Activated CD8-positive, alpha-beta memory T cell treated with anti-CD3 and anti-CD28 coated beads, Interleukin-2, amount 50 U/mL, for 4 hours (primary cell): ENCODE results near the gene HCST.

Experiments used
- DNase-seq: peaks from one replicate; pipeline ENCODE4 v3.0.0-alpha.2; 2020

Gene HCST

DNA sequence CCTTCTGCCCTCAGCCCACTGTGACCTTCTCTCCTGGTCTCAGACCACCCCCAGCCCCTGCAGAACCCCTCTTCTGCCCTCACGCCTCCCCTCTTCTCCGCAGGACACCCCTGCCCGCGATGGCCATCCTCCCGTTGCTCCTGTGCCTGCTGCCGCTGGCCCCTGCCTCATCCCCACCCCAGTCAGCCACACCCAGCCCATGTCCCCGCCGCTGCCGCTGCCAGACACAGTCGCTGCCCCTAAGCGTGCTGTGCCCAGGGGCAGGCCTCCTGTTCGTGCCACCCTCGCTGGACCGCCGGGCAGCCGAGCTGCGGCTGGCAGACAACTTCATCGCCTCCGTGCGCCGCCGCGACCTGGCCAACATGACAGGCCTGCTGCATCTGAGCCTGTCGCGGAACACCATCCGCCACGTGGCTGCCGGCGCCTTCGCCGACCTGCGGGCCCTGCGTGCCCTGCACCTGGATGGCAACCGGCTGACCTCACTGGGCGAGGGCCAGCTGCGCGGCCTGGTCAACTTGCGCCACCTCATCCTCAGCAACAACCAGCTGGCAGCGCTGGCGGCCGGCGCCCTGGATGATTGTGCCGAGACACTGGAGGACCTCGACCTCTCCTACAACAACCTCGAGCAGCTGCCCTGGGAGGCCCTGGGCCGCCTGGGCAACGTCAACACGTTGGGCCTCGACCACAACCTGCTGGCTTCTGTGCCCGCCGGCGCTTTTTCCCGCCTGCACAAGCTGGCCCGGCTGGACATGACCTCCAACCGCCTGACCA, 37.2 kb downstream of the HCST start:
- DNase-seq = no peak

DNA sequence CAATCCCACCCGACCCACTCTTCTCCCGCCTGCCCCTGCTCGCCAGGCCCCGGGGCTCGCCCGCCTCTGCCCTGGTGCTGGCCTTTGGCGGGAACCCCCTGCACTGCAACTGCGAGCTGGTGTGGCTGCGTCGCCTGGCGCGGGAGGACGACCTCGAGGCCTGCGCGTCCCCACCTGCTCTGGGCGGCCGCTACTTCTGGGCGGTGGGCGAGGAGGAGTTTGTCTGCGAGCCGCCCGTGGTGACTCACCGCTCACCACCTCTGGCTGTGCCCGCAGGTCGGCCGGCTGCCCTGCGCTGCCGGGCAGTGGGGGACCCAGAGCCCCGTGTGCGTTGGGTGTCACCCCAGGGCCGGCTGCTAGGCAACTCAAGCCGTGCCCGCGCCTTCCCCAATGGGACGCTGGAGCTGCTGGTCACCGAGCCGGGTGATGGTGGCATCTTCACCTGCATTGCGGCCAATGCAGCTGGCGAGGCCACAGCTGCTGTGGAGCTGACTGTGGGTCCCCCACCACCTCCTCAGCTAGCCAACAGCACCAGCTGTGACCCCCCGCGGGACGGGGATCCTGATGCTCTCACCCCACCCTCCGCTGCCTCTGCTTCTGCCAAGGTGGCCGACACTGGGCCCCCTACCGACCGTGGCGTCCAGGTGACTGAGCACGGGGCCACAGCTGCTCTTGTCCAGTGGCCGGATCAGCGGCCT, 37.9 kb downstream of the HCST start:
- no peak for DNase-seq

DNA sequence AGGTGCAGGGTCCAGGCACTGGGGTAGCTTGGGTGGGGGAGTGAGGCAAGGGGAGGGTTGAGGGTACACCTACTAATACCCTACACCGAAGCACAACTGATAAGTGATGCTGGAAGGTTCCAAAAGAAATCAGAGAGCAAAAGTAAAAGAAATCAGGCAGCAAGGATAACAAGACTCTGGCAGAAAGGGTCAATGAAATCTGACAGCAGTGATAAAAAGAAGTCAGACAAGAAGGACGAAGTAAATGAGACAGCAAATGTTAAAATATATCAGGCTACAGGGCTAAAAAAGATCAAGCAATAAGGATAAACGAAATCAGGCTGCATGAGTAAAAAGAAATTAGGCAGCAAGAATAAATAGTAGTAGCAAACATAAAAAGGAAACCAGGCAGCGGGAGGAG, 38.5 kb downstream of the HCST start:
- DNase-seq = no peak

- no peak for DNase-seq
These were observed 39.9 kb downstream of the HCST start for GRCh38 chr19:35942235-35942634.

- no peak for DNase-seq
These were observed 41.3 kb downstream of the HCST start for GRCh38 chr19:35943321-35944301.

DNA sequence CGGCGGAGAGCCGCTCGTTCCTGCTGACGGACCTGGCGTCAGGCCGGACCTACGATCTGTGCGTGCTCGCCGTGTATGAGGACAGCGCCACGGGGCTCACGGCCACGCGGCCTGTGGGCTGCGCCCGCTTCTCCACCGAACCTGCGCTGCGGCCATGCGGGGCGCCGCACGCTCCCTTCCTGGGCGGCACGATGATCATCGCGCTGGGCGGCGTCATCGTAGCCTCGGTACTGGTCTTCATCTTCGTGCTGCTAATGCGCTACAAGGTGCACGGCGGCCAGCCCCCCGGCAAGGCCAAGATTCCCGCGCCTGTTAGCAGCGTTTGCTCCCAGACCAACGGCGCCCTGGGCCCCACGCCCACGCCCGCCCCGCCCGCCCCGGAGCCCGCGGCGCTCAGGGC, 42.2 kb downstream of the HCST start:
- no peak for DNase-seq

DNA sequence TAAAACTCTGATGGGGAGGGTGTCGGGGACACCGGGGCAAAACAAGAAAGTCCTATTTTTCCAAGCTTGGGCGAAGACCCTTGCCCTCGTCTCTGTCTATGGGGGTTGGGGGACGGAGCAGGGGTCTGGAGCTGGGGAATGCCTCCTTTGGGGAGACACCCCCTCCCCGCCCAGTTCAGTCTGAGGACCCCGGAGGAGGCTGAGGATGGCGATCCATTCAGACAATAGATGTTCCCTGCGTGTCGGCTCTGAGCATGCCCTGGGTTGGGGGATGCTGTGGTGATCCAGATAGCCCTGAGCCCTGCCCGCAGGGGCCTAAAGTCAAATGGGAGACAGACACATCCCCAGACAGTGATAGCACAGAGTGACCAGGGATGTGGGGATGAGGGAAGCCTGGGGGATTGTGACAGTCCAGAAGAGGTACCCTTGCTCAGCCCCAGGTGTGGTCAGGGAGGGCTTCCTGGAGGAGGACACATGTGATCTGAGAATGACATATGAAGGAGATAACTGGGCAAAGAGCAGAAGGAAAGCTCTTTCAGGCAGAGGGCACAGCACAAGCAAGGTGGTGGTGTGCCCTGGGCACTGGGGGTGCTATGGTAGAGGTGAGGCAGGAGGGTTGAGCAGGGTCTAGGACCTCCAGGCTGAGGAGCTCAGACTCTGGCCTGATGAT, 42.9 kb downstream of the HCST start:
- no peak for DNase-seq

GRCh38 chr19:35946203-35946602, 43.9 kb downstream of the HCST start:
- DNase-seq = no peak

DNA sequence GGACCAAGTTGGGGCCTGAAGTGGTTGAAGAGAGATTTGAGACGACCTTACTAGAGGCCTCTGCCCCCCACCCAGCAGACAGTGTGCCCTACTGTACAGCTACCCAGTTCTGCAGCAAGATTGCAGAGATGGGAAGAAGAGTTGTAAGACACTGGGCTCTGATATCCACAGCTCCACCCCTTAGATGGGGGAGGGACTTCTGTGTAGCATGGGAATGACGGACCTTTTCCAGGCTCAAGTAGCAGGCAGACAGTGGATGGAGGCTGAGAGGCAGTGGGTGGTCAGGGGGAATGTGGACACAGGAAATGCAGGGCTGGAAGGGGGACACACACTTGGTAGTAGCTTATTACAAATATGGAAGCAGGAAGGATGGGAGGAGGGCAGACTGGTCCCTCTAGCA, 46.8 kb downstream of the HCST start:
- DNase-seq = no peak
